Measurements from ENCODE around the gene MBP. TPM values are rescaled to one million over a fixed set of nuclear protein-coding genes. Genes with fewer than 3 reads are reported as not detected.

The MBP gene
- total and polyA plus RNA-seq, 10 of the 15 experiments (the other 5 are each of a cell fraction or from before 2014, with no cell fraction given) = 12.2 to 67.8 (median 42.1) TPM

DNA sequence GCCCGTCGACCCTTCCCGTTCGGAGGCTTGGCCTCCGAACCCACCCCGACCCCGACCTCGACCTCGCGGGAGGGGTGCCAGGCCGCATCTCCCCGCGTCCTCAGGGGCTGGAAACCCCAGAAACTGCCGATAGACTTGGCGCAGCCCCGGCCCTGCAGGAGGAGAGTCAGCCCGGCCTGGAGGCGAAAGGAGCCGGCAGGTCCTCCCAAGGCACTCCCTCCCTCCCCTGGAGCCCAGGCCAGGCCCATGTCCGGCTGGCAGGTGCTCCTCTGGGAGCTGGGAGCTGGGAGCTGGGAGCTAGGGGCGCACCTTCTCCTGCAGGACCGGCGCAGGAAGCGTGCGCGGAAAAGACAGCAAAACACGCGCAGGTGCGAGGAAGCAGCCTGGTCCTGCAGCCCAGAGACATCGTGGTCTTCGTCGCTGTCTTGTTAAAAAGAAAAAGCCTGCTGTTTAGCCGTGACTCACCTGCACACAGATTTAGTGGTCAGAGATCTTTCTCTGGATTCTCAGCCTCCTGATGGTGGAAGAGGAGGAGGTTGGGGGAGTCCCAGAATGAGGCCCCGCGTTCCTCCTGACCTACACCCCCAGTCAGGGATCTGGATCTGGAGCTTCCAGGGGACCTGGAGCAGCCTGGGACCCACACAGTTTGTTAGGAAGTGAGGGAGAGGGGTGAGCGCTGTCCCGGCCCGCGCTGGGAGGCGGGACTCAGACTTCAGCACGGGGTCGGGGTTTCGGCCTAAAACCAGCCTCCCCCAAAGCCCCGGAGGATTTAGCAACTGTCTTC is 660 bp upstream of the MBP start (continued):
- TF ChIP-seq, protein P1, sequence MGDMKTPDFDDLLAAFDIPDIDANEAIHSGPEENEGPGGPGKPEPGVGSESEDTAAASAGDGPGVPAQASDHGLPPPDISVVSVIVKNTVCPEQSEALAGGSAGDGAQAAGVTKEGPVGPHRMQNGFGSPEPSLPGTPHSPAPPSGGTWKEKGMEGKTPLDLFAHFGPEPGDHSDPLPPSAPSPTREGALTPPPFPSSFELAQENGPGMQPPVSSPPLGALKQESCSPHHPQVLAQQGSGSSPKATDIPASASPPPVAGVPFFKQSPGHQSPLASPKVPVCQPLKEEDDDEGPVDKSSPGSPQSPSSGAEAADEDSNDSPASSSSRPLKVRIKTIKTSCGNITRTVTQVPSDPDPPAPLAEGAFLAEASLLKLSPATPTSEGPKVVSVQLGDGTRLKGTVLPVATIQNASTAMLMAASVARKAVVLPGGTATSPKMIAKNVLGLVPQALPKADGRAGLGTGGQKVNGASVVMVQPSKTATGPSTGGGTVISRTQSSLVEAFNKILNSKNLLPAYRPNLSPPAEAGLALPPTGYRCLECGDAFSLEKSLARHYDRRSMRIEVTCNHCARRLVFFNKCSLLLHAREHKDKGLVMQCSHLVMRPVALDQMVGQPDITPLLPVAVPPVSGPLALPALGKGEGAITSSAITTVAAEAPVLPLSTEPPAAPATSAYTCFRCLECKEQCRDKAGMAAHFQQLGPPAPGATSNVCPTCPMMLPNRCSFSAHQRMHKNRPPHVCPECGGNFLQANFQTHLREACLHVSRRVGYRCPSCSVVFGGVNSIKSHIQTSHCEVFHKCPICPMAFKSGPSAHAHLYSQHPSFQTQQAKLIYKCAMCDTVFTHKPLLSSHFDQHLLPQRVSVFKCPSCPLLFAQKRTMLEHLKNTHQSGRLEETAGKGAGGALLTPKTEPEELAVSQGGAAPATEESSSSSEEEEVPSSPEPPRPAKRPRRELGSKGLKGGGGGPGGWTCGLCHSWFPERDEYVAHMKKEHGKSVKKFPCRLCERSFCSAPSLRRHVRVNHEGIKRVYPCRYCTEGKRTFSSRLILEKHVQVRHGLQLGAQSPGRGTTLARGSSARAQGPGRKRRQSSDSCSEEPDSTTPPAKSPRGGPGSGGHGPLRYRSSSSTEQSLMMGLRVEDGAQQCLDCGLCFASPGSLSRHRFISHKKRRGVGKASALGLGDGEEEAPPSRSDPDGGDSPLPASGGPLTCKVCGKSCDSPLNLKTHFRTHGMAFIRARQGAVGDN (IDR thresholded peaks at IDR 0.05) = no peak
- TF ChIP-seq HCFC1 (IDR thresholded peaks at IDR 0.05; ENCODE audit: low read length) (no peak), RAD21 (IDR thresholded peaks at IDR 0.05; ENCODE audit: insufficient read depth, low read depth, low read length) (no peak), POU2F2 (IDR thresholded peaks at IDR 0.05; ENCODE audit: borderline replicate concordance, low read depth, low read length) (no peak), POLR2AphosphoS5 (IDR thresholded peaks at IDR 0.05; ENCODE audit: low read length) (no peak), NFIC (IDR thresholded peaks at IDR 0.05; ENCODE audit: low read depth, low read length) (no peak), IKZF1 (conservative IDR thresholded peaks at IDR 0.05) (no peak), MTA3 (IDR thresholded peaks at IDR 0.05; ENCODE audit: borderline replicate concordance, low read length) (no peak), JUNB (IDR thresholded peaks at IDR 0.05) (no peak)
- TF ChIP-seq, protein P2, sequence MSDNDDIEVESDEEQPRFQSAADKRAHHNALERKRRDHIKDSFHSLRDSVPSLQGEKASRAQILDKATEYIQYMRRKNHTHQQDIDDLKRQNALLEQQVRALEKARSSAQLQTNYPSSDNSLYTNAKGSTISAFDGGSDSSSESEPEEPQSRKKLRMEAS (IDR thresholded peaks at IDR 0.05; ENCODE audit: low read depth, low read length) = no peak
- TF ChIP-seq, protein P3, sequence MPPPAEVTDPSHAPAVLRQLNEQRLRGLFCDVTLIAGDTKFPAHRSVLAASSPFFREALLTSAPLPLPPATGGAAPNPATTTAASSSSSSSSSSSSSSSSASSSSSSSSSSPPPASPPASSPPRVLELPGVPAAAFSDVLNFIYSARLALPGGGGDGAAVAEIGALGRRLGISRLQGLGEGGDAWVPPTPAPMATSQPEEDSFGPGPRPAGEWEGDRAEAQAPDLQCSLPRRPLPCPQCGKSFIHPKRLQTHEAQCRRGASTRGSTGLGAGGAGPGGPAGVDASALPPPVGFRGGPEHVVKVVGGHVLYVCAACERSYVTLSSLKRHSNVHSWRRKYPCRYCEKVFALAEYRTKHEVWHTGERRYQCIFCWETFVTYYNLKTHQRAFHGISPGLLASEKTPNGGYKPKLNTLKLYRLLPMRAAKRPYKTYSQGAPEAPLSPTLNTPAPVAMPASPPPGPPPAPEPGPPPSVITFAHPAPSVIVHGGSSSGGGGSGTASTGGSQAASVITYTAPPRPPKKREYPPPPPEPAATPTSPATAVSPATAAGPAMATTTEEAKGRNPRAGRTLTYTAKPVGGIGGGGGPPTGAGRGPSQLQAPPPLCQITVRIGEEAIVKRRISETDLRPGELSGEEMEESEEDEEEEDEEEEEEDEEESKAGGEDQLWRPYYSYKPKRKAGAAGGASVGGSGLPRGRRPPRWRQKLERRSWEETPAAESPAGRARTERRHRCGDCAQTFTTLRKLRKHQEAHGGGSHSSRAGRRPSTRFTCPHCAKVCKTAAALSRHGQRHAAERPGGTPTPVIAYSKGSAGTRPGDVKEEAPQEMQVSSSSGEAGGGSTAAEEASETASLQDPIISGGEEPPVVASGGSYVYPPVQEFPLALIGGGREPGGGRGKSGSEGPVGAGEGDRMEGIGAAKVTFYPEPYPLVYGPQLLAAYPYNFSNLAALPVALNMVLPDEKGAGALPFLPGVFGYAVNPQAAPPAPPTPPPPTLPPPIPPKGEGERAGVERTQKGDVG (CRISPR knock-in tag; IDR thresholded peaks at IDR 0.05) = no peak

All from GM12878 (cell line).